GM12878 (cell line): ENCODE results near the gene STT3B.

Experiments used
- CBFB ChIP-seq: IDR thresholded peaks from 2 replicates; pipeline ENCODE4 v1.6.1; 2016; ENCODE audit warnings: antibody characterized with exemption, low read depth
- CEBPB ChIP-seq, 2 experiments: fragments of 150-350 bp in 1 of 2; IDR thresholded peaks; 2 replicates each; pipeline ENCODE4 v1.6.1; 2012 to 2014; ENCODE audit warnings: low read depth in 2 of 2, low read length in 2 of 2, borderline replicate concordance in 1 of 2, inconsistent platforms in 1 of 2
- FOS ChIP-seq: IDR thresholded peaks from 3 replicates; pipeline ENCODE4 v1.6.1; 2011; ENCODE audit warnings: borderline replicate concordance; ENCODE audit not compliant: insufficient read length; ENCODE audit errors: extremely low read depth
- JUNB ChIP-seq: IDR thresholded peaks from 2 replicates; pipeline ENCODE4 v1.6.1; 2016; ENCODE audit warnings: antibody characterized with exemption, mild to moderate bottlenecking
- MEF2B ChIP-seq: fragments of 450-650 bp; IDR thresholded peaks from 2 replicates; pipeline ENCODE4 v1.6.1; 2018; ENCODE audit warnings: mild to moderate bottlenecking, moderate library complexity; ENCODE audit not compliant: partially characterized antibody, poor library complexity, severe bottlenecking
- POLR2AphosphoS5 ChIP-seq: IDR thresholded peaks from 2 replicates; pipeline ENCODE4 v1.6.1; 2011; ENCODE audit warnings: mild to moderate bottlenecking, low read length, inconsistent platforms
- RAD21 ChIP-seq: IDR thresholded peaks from 2 replicates; pipeline ENCODE4 v1.6.1; 2011; ENCODE audit warnings: mild to moderate bottlenecking, low read depth, low read length, moderate library complexity; ENCODE audit not compliant: insufficient read depth
- RFX5 ChIP-seq: IDR thresholded peaks from 2 replicates; pipeline ENCODE4 v1.6.1; 2011; ENCODE audit warnings: low read depth, low read length, improper control_type of control experiment
- STAT3 ChIP-seq: IDR thresholded peaks from 2 replicates; pipeline ENCODE4 v1.6.1; 2011; ENCODE audit warnings: low read depth, low read length, improper control_type of control experiment
- TAF1 ChIP-seq: IDR thresholded peaks from 2 replicates; pipeline ENCODE4 v1.6.1; 2011; ENCODE audit warnings: mild to moderate bottlenecking, low read depth, low read length, borderline replicate concordance
- ZNF24 ChIP-seq: fragments of 450-650 bp; IDR thresholded peaks from 2 replicates; pipeline ENCODE4 v1.6.1; 2017; ENCODE audit warnings: antibody characterized with exemption, mild to moderate bottlenecking
- TF ChIP-seq, protein P1 (sequence below), 3 experiments: IDR thresholded peaks in 2 of 3; conservative IDR thresholded peaks in 1 of 3; 2 replicates each; pipeline ENCODE4 v1.5.1; 2011; ENCODE audit warnings: low read depth in 3 of 3, low read length in 3 of 3, mild to moderate bottlenecking in 3 of 3, control low read depth in 2 of 3, moderate library complexity in 2 of 3, inconsistent platforms in 1 of 3, mixed read lengths in 1 of 3; ENCODE audit not compliant: control insufficient read depth in 2 of 3, insufficient read depth in 1 of 3; ENCODE audit errors: extremely low read depth in 1 of 3
- TF ChIP-seq, protein P2 (sequence below): IDR thresholded peaks from 2 replicates; pipeline ENCODE4 v1.6.1; 2012; ENCODE audit warnings: mild to moderate bottlenecking, low read depth, low read length
- TF ChIP-seq, protein P3 (sequence below): IDR thresholded peaks from 2 replicates; pipeline ENCODE4 v1.6.1; 2011; ENCODE audit warnings: low read depth, mild to moderate bottlenecking, low read length, moderate library complexity, borderline replicate concordance; ENCODE audit errors: extremely low read depth

DNA sequence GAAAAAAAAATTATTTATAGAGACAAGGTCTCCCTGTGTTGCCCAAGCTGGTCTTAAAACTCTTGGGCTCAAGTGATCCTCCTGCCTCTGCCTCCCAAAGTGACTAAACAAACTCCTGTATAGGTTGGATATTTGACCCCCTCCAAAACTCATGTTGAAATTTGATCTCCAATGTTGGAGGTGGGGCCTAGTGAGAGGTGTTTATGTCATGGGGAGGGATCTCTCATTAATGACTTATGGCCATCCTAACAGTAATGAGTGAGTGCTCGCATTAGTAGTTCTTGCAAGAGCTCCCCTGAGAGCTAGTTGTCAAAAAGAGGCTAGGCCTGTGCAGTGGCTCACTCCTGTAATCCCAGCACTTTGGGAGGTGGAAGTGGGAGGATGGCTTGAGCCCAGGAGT, 141.2 kb downstream of the STT3B start:
- TF ChIP-seq RFX5 (no peak), CEBPB (IDR thresholded peaks at IDR 0.05; ENCODE audit: borderline replicate concordance in 1 of 2, low read depth in 2 of 2, low read length in 2 of 2) (no peak), TAF1 (no peak), CBFB (no peak), POLR2AphosphoS5 (no peak), STAT3 (no peak), ZNF24 (no peak), JUNB (no peak), RAD21 (no peak), MEF2B (no peak), FOS (no peak)
- TF ChIP-seq, protein P1, sequence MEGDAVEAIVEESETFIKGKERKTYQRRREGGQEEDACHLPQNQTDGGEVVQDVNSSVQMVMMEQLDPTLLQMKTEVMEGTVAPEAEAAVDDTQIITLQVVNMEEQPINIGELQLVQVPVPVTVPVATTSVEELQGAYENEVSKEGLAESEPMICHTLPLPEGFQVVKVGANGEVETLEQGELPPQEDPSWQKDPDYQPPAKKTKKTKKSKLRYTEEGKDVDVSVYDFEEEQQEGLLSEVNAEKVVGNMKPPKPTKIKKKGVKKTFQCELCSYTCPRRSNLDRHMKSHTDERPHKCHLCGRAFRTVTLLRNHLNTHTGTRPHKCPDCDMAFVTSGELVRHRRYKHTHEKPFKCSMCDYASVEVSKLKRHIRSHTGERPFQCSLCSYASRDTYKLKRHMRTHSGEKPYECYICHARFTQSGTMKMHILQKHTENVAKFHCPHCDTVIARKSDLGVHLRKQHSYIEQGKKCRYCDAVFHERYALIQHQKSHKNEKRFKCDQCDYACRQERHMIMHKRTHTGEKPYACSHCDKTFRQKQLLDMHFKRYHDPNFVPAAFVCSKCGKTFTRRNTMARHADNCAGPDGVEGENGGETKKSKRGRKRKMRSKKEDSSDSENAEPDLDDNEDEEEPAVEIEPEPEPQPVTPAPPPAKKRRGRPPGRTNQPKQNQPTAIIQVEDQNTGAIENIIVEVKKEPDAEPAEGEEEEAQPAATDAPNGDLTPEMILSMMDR (IDR thresholded peaks at IDR 0.05 in 2 of 3, conservative IDR thresholded peaks at IDR 0.05 in 1 of 3; ENCODE audit: control insufficient read depth in 2 of 3, extremely low read depth in 1 of 3, insufficient read depth in 1 of 3, low read depth in 3 of 3, low read length in 3 of 3), result no peak
- TF ChIP-seq, protein P2, sequence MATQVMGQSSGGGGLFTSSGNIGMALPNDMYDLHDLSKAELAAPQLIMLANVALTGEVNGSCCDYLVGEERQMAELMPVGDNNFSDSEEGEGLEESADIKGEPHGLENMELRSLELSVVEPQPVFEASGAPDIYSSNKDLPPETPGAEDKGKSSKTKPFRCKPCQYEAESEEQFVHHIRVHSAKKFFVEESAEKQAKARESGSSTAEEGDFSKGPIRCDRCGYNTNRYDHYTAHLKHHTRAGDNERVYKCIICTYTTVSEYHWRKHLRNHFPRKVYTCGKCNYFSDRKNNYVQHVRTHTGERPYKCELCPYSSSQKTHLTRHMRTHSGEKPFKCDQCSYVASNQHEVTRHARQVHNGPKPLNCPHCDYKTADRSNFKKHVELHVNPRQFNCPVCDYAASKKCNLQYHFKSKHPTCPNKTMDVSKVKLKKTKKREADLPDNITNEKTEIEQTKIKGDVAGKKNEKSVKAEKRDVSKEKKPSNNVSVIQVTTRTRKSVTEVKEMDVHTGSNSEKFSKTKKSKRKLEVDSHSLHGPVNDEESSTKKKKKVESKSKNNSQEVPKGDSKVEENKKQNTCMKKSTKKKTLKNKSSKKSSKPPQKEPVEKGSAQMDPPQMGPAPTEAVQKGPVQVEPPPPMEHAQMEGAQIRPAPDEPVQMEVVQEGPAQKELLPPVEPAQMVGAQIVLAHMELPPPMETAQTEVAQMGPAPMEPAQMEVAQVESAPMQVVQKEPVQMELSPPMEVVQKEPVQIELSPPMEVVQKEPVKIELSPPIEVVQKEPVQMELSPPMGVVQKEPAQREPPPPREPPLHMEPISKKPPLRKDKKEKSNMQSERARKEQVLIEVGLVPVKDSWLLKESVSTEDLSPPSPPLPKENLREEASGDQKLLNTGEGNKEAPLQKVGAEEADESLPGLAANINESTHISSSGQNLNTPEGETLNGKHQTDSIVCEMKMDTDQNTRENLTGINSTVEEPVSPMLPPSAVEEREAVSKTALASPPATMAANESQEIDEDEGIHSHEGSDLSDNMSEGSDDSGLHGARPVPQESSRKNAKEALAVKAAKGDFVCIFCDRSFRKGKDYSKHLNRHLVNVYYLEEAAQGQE, result no peak
- TF ChIP-seq, protein P3, sequence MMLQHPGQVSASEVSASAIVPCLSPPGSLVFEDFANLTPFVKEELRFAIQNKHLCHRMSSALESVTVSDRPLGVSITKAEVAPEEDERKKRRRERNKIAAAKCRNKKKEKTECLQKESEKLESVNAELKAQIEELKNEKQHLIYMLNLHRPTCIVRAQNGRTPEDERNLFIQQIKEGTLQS, result no peak
